HepG2 (cell line): ENCODE measurements around the gene ANKRD11. TPM values are rescaled to one million over a fixed set of nuclear protein-coding genes. Genes with fewer than 3 reads are reported as not detected.
A peak's percentile ranks its signal among the peaks of the same experiment; 100 is the strongest.

Source experiments
- ATF2 ChIP-seq: sonication (generic); formaldehyde crosslinking; IDR thresholded peaks from 2 replicates; pipeline ENCODE4 v1.4.0; 2020; ENCODE audit warnings: missing genetic modification reagents
- BORCS8-MEF2B ChIP-seq: sonication (generic); formaldehyde crosslinking; IDR thresholded peaks from 2 replicates; pipeline ENCODE4 v1.8.0; 2022; ENCODE audit warnings: mild to moderate bottlenecking, missing genetic modification reagents
- IKZF4 ChIP-seq: sonication (generic); formaldehyde crosslinking; IDR thresholded peaks from 2 replicates; pipeline ENCODE4 v1.5.1; 2020; ENCODE audit warnings: borderline replicate concordance, mild to moderate bottlenecking, low read depth, missing genetic modification reagents; ENCODE audit errors: not compliant biosample characterization
- KLF12 ChIP-seq: sonication (generic); formaldehyde crosslinking; IDR thresholded peaks from 2 replicates; pipeline ENCODE4 v1.4.0; 2020; ENCODE audit warnings: missing genetic modification reagents, borderline replicate concordance
- LCORL ChIP-seq, 2 experiments: fragments of 450-650 bp in 1 of 2; sonication (generic) in 1 of 2; formaldehyde crosslinking in 1 of 2; IDR thresholded peaks; 2 replicates each; pipeline versions ENCODE4 v1.5.0 to v1.6.1; 2017 to 2020; ENCODE audit warnings: antibody characterized with exemption in 1 of 2, missing genetic modification reagents in 1 of 2
- NBN ChIP-seq: fragments of 450-650 bp; conservative IDR thresholded peaks from 2 replicates; pipeline ENCODE4 v1.6.1; 2017
- NFIC ChIP-seq: IDR thresholded peaks from 2 replicates; pipeline ENCODE4 v1.6.1; 2012; ENCODE audit warnings: mild to moderate bottlenecking, low read length, inconsistent platforms
- SMAD3 ChIP-seq: sonication (generic); formaldehyde crosslinking; IDR thresholded peaks from 2 replicates; pipeline ENCODE4 v1.4.0; 2020; ENCODE audit warnings: missing genetic modification reagents
- ZBTB14 ChIP-seq: sonication (generic); formaldehyde crosslinking; IDR thresholded peaks from 2 replicates; pipeline ENCODE4 v1.4.0; 2020; ENCODE audit warnings: missing genetic modification reagents
- ZNF263 ChIP-seq: sonication (generic); formaldehyde crosslinking; IDR thresholded peaks from 2 replicates; pipeline ENCODE4 v1.4.0; 2020; ENCODE audit warnings: missing genetic modification reagents
- ZNF318 ChIP-seq: sonication (generic); formaldehyde crosslinking; IDR thresholded peaks from 2 replicates; pipeline ENCODE4 v1.4.0; 2020; ENCODE audit warnings: mild to moderate bottlenecking, missing genetic modification reagents
- ZNF672 ChIP-seq: sonication (generic); formaldehyde crosslinking; IDR thresholded peaks from 2 replicates; pipeline ENCODE4 v1.8.1; 2022; ENCODE audit warnings: missing genetic modification reagents
- ZZZ3 ChIP-seq: sonication (generic); formaldehyde crosslinking; IDR thresholded peaks from 2 replicates; pipeline ENCODE4 v1.4.0; 2020; ENCODE audit warnings: missing genetic modification reagents, mild to moderate bottlenecking, borderline replicate concordance
- polyA plus RNA-seq, 8 experiments: library from polyadenylated mRNA; depleted of rRNA in 3 of 8; stranded (reverse) in 7 of 8; unstranded in 1 of 8; fragments of >200 nt; fragmentation: Illumina TruSeq in 4 of 8; extraction: Trizol in 4 of 8; gene quantifications; 2 replicates each; pipeline versions ENCODE4 v1.2.1 to v1.2.3, GENCODE V29; 2011 to 2016; ENCODE audit warnings: low read depth in 4 of 8, missing spikeins in 1 of 8, mixed read lengths in 1 of 8; ENCODE audit not compliant: insufficient read depth in 1 of 8
- total RNA-seq, 5 experiments: library from RNA; depleted of rRNA; stranded (reverse); fragments of >200 nt; fragmentation: Illumina TruSeq; extraction: Trizol; gene quantifications; 2 replicates each; pipeline ENCODE4 v1.2.3, GENCODE V29; 2016; ENCODE audit warnings: low read depth in 1 of 5
- TF ChIP-seq, protein P1 (sequence below): IDR thresholded peaks from 2 replicates; pipeline ENCODE4 v1.6.1; 2018; ENCODE audit warnings: missing genetic modification reagents, mild to moderate bottlenecking, missing compliant biosample characterization

ANKRD11 gene
- total and polyA plus RNA-seq, 2 of the 13 experiments (the other 11 are each of a cell fraction or from before 2014, with no cell fraction given): 21.4 to 38.4 TPM

DNA sequence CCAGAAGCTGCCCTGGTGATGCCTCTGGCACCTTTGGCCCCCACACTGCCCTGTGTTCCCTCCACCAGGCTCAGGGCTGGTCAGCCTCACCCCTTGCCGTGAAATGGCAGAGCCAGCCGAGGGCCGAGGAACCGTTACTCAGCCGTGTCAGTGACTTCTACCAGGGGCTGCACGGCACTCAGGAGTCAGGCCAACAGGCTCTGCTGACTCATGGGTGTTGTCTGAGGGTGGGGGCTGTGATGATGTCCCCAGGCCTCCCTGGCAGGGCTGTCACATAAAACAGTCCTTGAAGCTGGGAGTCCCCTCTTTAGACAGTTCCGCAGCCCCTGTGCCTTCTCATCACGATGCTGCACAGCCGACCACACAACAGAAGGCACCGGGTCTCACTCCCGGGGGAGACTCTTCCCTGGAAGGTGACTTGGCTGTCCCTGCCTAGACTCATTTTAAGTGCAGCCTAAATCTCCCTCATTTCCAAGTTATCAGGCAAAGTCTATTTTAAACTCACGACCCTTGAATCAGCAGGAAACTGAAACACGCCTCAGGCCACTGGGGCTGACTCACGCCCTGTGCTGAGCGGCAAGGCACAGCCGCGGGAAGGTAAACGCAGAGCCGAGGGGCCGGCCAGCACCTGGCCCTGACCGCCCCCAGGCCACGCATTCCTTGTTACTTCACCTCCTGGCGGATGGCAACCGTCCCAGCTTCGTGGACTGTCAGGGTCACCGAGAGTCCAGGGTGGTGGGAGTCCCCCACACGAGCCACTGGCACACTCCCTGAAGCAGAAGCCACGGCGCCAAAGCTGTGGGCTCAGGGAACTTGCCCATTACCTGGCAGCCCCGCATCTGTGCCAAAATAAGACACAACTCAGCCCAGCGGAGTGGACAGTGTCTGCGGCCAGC lies 170.2 kb downstream of the ANKRD11 start (continued):
- no peak for TF ChIP-seq IKZF4 (CRISPR knock-in tag)
- no peak for TF ChIP-seq KLF12 (CRISPR knock-in tag)
- TF ChIP-seq NBN: no peak
- TF ChIP-seq ZNF263: no peak
- no peak for TF ChIP-seq ZBTB14
- TF ChIP-seq NFIC: no peak
- no peak for TF ChIP-seq SMAD3 (CRISPR knock-in tag)
- TF ChIP-seq ZZZ3: no peak
- peak; percentile 36; the same call in 1 of the 2 replicates for TF ChIP-seq BORCS8-MEF2B (CRISPR knock-in tag)
- TF ChIP-seq LCORL (IDR thresholded peaks at IDR 0.05): no peak
- TF ChIP-seq LCORL (CRISPR knock-in tag; IDR thresholded peaks at IDR 0.05): peak; percentile 46; the same call in 1 of the 2 replicates
- no peak for TF ChIP-seq ZNF672 (CRISPR knock-in tag)
- TF ChIP-seq ATF2 (CRISPR knock-in tag): no peak
- TF ChIP-seq, protein P1, sequence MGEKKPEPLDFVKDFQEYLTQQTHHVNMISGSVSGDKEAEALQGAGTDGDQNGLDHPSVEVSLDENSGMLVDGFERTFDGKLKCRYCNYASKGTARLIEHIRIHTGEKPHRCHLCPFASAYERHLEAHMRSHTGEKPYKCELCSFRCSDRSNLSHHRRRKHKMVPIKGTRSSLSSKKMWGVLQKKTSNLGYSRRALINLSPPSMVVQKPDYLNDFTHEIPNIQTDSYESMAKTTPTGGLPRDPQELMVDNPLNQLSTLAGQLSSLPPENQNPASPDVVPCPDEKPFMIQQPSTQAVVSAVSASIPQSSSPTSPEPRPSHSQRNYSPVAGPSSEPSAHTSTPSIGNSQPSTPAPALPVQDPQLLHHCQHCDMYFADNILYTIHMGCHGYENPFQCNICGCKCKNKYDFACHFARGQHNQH (CRISPR knock-in tag): peak; percentile 13; the same call in 1 of the 2 replicates
- TF ChIP-seq ZNF318 (CRISPR knock-in tag): no peak
